ENCODE results near the gene GPR179. TPM values are rescaled to one million over a fixed set of nuclear protein-coding genes. Genes with fewer than 3 reads are reported as not detected.

GPR179 gene
- total RNA-seq, 1 experiment from 2014 or later: 0.17 TPM

GRCh38 chr17:38333635-38334295 lies 10.0 kb downstream of the GPR179 start:
- no peak for DNase-seq (ENCODE audit: low read depth, low spot score)
- POLR2A ChIA-PET: interaction anchor here (0.6 kb wide), 1 partner anchor 24 kb away, joined by 3 read pairs; no protein-coding TSS in a partner anchor
- H4K20me1 ChIP-seq (ENCODE audit: insufficient read depth): no peaks in the 10 kb centered on the region
- intact Hi-C loops (cut with micrococcal nuclease): loop anchor here (5.0 kb wide), 1 partner anchor 79 kb away; no protein-coding TSS in a partner anchor
- H3K27ac ChIP-seq (ENCODE audit: low read depth, low read length): no peak overlapping the region
- BruUV-seq (replicated peaks): no TSS peak
- no peak overlapping the region for H3K9ac ChIP-seq (ENCODE audit: low read length)
- H2AFZ ChIP-seq (ENCODE audit: low read depth, low read length, poor library complexity, severe bottlenecking): no peak overlapping the region
- CTCF ChIA-PET: interaction anchor here (0.6 to 3.1 kb wide), 8 partner anchors 9 to 334 kb away, joined by 3 to 23 read pairs (median 6); partner anchors contain the start of gene SOCS7
- no peaks in the 10 kb centered on the region for H3K9me3 ChIP-seq (ENCODE audit: control insufficient read depth in 1 of 2, insufficient read depth in 1 of 2, low read depth in 1 of 2, low read length in 2 of 2)
- no peaks in the 10 kb centered on the region for H3K9me2 ChIP-seq (ENCODE audit: insufficient read depth)
- no peaks in the 10 kb centered on the region for H3K79me2 ChIP-seq (ENCODE audit: insufficient read depth, low read length)
- peak; percentile 90 for ATAC-seq
- no peaks in the 10 kb centered on the region for H3K27me3 ChIP-seq (ENCODE audit: insufficient read depth, low read length)
- H3K4me1 ChIP-seq (ENCODE audit: control insufficient read depth in 1 of 2, insufficient read depth in 2 of 2, low read length in 2 of 2): no peaks in the 10 kb centered on the region
- no peak overlapping the region for H3K4me2 ChIP-seq (ENCODE audit: low read length)
- H3K4me3 ChIP-seq (replicated peaks in 1 of 2; ENCODE audit: low read depth in 1 of 2, low read length in 2 of 2): no peak overlapping the region
- no peaks in the 10 kb centered on the region for H3K36me3 ChIP-seq (ENCODE audit: control insufficient read depth in 1 of 2, insufficient read depth in 2 of 2, low read length in 2 of 2)
- RAD21 ChIA-PET (ENCODE audit: low non-redundant PET in 1 of 2, low total read pairs in 2 of 2, uncharacterized antibody in 2 of 2, unreplicated experiment in 2 of 2): interaction anchor here (0.6 to 1.4 kb wide), 3 partner anchors 11 to 81 kb away, joined by 3 to 4 read pairs (median 3); no protein-coding TSS in a partner anchor
- TF ChIP-seq RAD21 (IDR thresholded peaks at IDR 0.05; ENCODE audit: low read depth) (peak; percentile 74), ELF1 (IDR thresholded peaks at IDR 0.05; ENCODE audit: borderline replicate concordance, low read depth) (no peak), EZH2phosphoT487 (IDR thresholded peaks at IDR 0.05; ENCODE audit: borderline replicate concordance) (no peak), REST (IDR thresholded peaks at IDR 0.05; ENCODE audit: low read depth) (no peak), ZFX (IDR thresholded peaks at IDR 0.05) (no peak), ATF3 (IDR thresholded peaks at IDR 0.05) (no peak), EGR1 (IDR thresholded peaks at IDR 0.05; ENCODE audit: low read depth) (no peak), POLR2A (IDR thresholded peaks at IDR 0.05; ENCODE audit: borderline replicate concordance, extremely low read depth, insufficient read depth, insufficient read length) (no peak), EZH2 (IDR thresholded peaks at IDR 0.05) (no peak), POLR2AphosphoS5 (IDR thresholded peaks at IDR 0.05; ENCODE audit: low read depth, low read length) (no peak), FOSL1 (IDR thresholded peaks at IDR 0.05; ENCODE audit: low read depth) (no peak), TCF7L2 (IDR thresholded peaks at IDR 0.05; ENCODE audit: borderline replicate concordance, extremely low read depth, insufficient read depth, insufficient read length) (no peak), ZBTB33 (IDR thresholded peaks at IDR 0.05; ENCODE audit: extremely low read depth, insufficient replicate concordance, low read length) (no peak), CEBPB (IDR thresholded peaks at IDR 0.05; ENCODE audit: low read depth) (no peak), ZNF274 (IDR thresholded peaks at IDR 0.05; ENCODE audit: low read depth, low read length) (no peak), JUND (IDR thresholded peaks at IDR 0.05) (no peak), MAX (IDR thresholded peaks at IDR 0.05) (no peak), CTCF (IDR thresholded peaks at IDR 0.05 in 2 of 3, conservative IDR thresholded peaks at IDR 0.05 in 1 of 3; ENCODE audit: borderline replicate concordance in 1 of 3, insufficient read depth in 1 of 3, low read depth in 2 of 3, low read length in 2 of 3) (peak; percentile 60 to 98 (median 93); a peak in 5 of 6 replicates), YY1 (IDR thresholded peaks at IDR 0.05; ENCODE audit: extremely low read depth, insufficient replicate concordance, low read depth, low read length) (peak; percentile 14)

Data from HCT116 (cell line).